H1 (cell line): ENCODE data around the gene TNIP1. TPM values are rescaled to one million over a fixed set of nuclear protein-coding genes. Genes with fewer than 3 reads are reported as not detected.

Experiments
- CTCF ChIA-PET: fragments of 300-600 bp; sonication (Branson Sonifier 250); formaldehyde crosslinking; loops from one replicate; lab custom pipeline; 2021; ENCODE audit not compliant: partially characterized antibody; lab: Charles Lee
- POLR2A ChIA-PET: fragments of 300-600 bp; sonication (Branson Sonifier 250); formaldehyde crosslinking; loops from one replicate; lab custom pipeline; 2021; ENCODE audit warnings: inconsistent platforms; ENCODE audit not compliant: partially characterized antibody; lab: Charles Lee
- DNase-seq, 2 experiments: peaks; one replicate each; pipeline versions ENCODE4 v3.0.0 to v3.0.0-alpha.2; 2010 to 2022; ENCODE audit warnings: low spot score in 2 of 2, low read depth in 1 of 2, mixed read lengths in 1 of 2
- FAIRE-seq: peaks from 2 replicates; lab custom pipeline; 2011; peaks lifted over from hg19 to GRCh38; lab: Jason Lieb, UNC
- H2AFZ ChIP-seq: 2 replicates; pipeline ENCODE4 v1.8.1; 2012; ENCODE audit warnings: low read length, inconsistent platforms
- H2AK5ac ChIP-seq: 2 replicates; pipeline ENCODE4 v1.6.1; 2013; ENCODE audit warnings: low read depth, low read length
- H2BK120ac ChIP-seq: replicated peaks from 2 replicates; pipeline ENCODE3; 2013; ENCODE audit warnings: low read depth, low read length, inconsistent platforms
- H2BK12ac ChIP-seq: 2 replicates; pipeline ENCODE4 v1.6.1; 2013; ENCODE audit warnings: low read depth, low read length
- H2BK15ac ChIP-seq: 2 replicates; pipeline ENCODE4 v1.6.1; 2013; ENCODE audit warnings: low read length
- H2BK20ac ChIP-seq: 2 replicates; pipeline ENCODE4 v1.6.1; 2013; ENCODE audit warnings: low read length
- H2BK5ac ChIP-seq: 2 replicates; pipeline ENCODE4 v1.6.1; 2013; ENCODE audit warnings: low read depth, low read length
- H3K14ac ChIP-seq: 2 replicates; pipeline ENCODE4 v1.6.1; 2013; ENCODE audit warnings: inconsistent platforms; ENCODE audit not compliant: insufficient read length
- H3K18ac ChIP-seq: 2 replicates; pipeline ENCODE4 v1.6.1; 2013; ENCODE audit warnings: low read length; ENCODE audit errors: extremely low read depth
- H3K23ac ChIP-seq: 2 replicates; pipeline ENCODE4 v1.6.1; 2013; ENCODE audit warnings: inconsistent platforms; ENCODE audit not compliant: insufficient read length
- H3K23me2 ChIP-seq: 2 replicates; pipeline ENCODE4 v1.6.1; 2013; ENCODE audit warnings: low read depth, low read length
- H3K27ac ChIP-seq: 2 replicates; pipeline ENCODE4 v1.6.1; 2011; ENCODE audit warnings: low read depth, low read length, inconsistent platforms
- H3K27me3 ChIP-seq, 4 experiments: replicated peaks in 1 of 4; 1 replicate in 1 of 4; 2 replicates in 3 of 4; pipeline versions ENCODE4 v1.6.1 to v1.8.1; 2011 to 2013; ENCODE audit warnings: low read length in 3 of 4, mild to moderate bottlenecking in 3 of 4, inconsistent platforms in 2 of 4, mixed read lengths in 2 of 4, moderate library complexity in 1 of 4; ENCODE audit not compliant: control insufficient read depth in 3 of 4, insufficient read depth in 3 of 4; ENCODE audit errors: extremely low read depth in 1 of 4
- H3K36me3 ChIP-seq, 4 experiments: 2 replicates each; pipeline versions ENCODE4 v1.6.1 to v1.8.1; 2011 to 2013; ENCODE audit warnings: mild to moderate bottlenecking in 4 of 4, low read length in 3 of 4, moderate library complexity in 2 of 4, control low read depth in 1 of 4, inconsistent platforms in 1 of 4; ENCODE audit not compliant: insufficient read depth in 4 of 4, control insufficient read depth in 2 of 4
- H3K4ac ChIP-seq: replicated peaks from 2 replicates; pipeline ENCODE3; 2013; ENCODE audit warnings: low read length, low read depth, mixed read lengths, inconsistent platforms; ENCODE audit not compliant: insufficient read length
- H3K4me1 ChIP-seq, 4 experiments: replicated peaks in 1 of 4; 1 replicate in 1 of 4; 2 replicates in 3 of 4; pipeline versions ENCODE4 v1.6.1 to v1.8.1; 2011 to 2013; ENCODE audit warnings: low read length in 3 of 4, inconsistent platforms in 2 of 4, mixed read lengths in 1 of 4; ENCODE audit not compliant: insufficient read depth in 4 of 4, control insufficient read depth in 3 of 4
- H3K4me2 ChIP-seq, 2 experiments: 2 replicates each; pipeline versions ENCODE4 v1.6.1 to v1.8.1; 2011 to 2013; ENCODE audit warnings: low read depth in 2 of 2, low read length in 2 of 2, control low read depth in 1 of 2, inconsistent platforms in 1 of 2, mild to moderate bottlenecking in 1 of 2; ENCODE audit not compliant: insufficient read depth in 1 of 2
- H3K4me3 ChIP-seq, 4 experiments: fragments of 200-600, 300-600 bp in 1 of 4; sonication (generic), shearing (Covaris generic), sonication (Bioruptor Twin) in 1 of 4; 2 replicates each; pipeline versions ENCODE4 v1.5.1 to v1.8.1; 2011 to 2016; ENCODE audit warnings: low read length in 4 of 4, low read depth in 3 of 4, control low read depth in 2 of 4, inconsistent platforms in 2 of 4, mild to moderate bottlenecking in 2 of 4, mixed read lengths in 1 of 4, moderate library complexity in 1 of 4; ENCODE audit not compliant: insufficient read depth in 2 of 4; ENCODE audit errors: extremely low read depth in 1 of 4
- H3K56ac ChIP-seq: replicated peaks from 2 replicates; pipeline ENCODE3; 2013; ENCODE audit warnings: low read depth, mild to moderate bottlenecking, mixed read lengths, low read length, inconsistent platforms; ENCODE audit not compliant: insufficient read length
- H3K79me1 ChIP-seq: 2 replicates; pipeline ENCODE4 v1.6.1; 2013; ENCODE audit warnings: low read depth, low read length, control low read depth
- H3K79me2 ChIP-seq, 2 experiments: 2 replicates each; pipeline versions ENCODE4 v1.6.1 to v1.8.1; 2012 to 2013; ENCODE audit warnings: low read length in 2 of 2, mild to moderate bottlenecking in 2 of 2, inconsistent platforms in 1 of 2; ENCODE audit not compliant: insufficient read depth in 2 of 2, control insufficient read depth in 1 of 2
- H3K9ac ChIP-seq, 4 experiments: replicated peaks in 1 of 4; 1 replicate in 1 of 4; 2 replicates in 3 of 4; pipeline versions ENCODE4 v1.6.1 to v1.8.1; 2011 to 2013; ENCODE audit warnings: low read depth in 3 of 4, low read length in 3 of 4, control low read depth in 2 of 4, mild to moderate bottlenecking in 2 of 4, moderate library complexity in 2 of 4, inconsistent platforms in 1 of 4; ENCODE audit errors: extremely low read depth in 1 of 4
- H3K9me3 ChIP-seq, 2 experiments: 2 replicates each; pipeline versions ENCODE4 v1.6.1 to v1.8.1; 2012 to 2013; ENCODE audit warnings: mild to moderate bottlenecking in 2 of 2, moderate library complexity in 2 of 2, control low read depth in 1 of 2, inconsistent platforms in 1 of 2, low read depth in 1 of 2, low read length in 1 of 2, mixed read lengths in 1 of 2; ENCODE audit not compliant: insufficient read depth in 2 of 2
- H4K20me1 ChIP-seq, 2 experiments: replicated peaks in 1 of 2; 2 replicates each; pipeline versions ENCODE3 to v1.8.1; 2011 to 2013; ENCODE audit warnings: inconsistent platforms in 2 of 2, low read length in 2 of 2, mild to moderate bottlenecking in 1 of 2; ENCODE audit not compliant: insufficient read depth in 2 of 2, control insufficient read depth in 1 of 2
- H4K5ac ChIP-seq: 2 replicates; pipeline ENCODE4 v1.6.1; 2013; ENCODE audit warnings: low read length, low read depth, mixed read lengths, inconsistent platforms; ENCODE audit not compliant: insufficient read length
- H4K8ac ChIP-seq: 2 replicates; pipeline ENCODE4 v1.8.0; 2013; ENCODE audit warnings: mild to moderate bottlenecking, moderate library complexity, low read length, inconsistent platforms; ENCODE audit not compliant: insufficient read depth; ENCODE audit errors: extremely low read depth
- H4K91ac ChIP-seq: replicated peaks from 2 replicates; pipeline ENCODE3; 2013; ENCODE audit warnings: low read length, mixed read lengths, inconsistent platforms; ENCODE audit not compliant: insufficient read length
- ASH2L ChIP-seq: fragments of 200-600, 300-600 bp; sonication (generic); IDR thresholded peaks from one replicate; pipeline ENCODE4 v1.7.1; 2017; ENCODE audit warnings: low read length
- ATF3 ChIP-seq: IDR thresholded peaks from 2 replicates; pipeline ENCODE4 v1.6.1; 2011; ENCODE audit warnings: low read depth, mild to moderate bottlenecking, low read length; ENCODE audit not compliant: insufficient read depth
- BACH1 ChIP-seq: IDR thresholded peaks from 2 replicates; pipeline ENCODE4 v1.6.1; 2012; ENCODE audit warnings: low read length, improper control_type of control experiment
- CBX8 ChIP-seq: fragments of 300-800, 300-1000 bp; sonication (generic); IDR thresholded peaks from 2 replicates; pipeline ENCODE4 v1.7.1; 2016; ENCODE audit warnings: low read depth, low read length, borderline replicate concordance
- CHD1 ChIP-seq: IDR thresholded peaks from 2 replicates; pipeline ENCODE4 v1.6.1; 2012; ENCODE audit warnings: low read depth, low read length, improper control_type of control experiment
- CREB1 ChIP-seq: IDR thresholded peaks from 2 replicates; pipeline ENCODE4 v1.6.1; 2012; ENCODE audit warnings: inconsistent platforms
- CTBP2 ChIP-seq: IDR thresholded peaks from 2 replicates; pipeline ENCODE4 v1.7.0; 2011; ENCODE audit warnings: borderline replicate concordance, mild to moderate bottlenecking, moderate library complexity, mixed read lengths, low read length; ENCODE audit not compliant: insufficient read depth, insufficient read length
- FOSL1 ChIP-seq: IDR thresholded peaks from 2 replicates; pipeline ENCODE4 v1.6.1; 2011; ENCODE audit warnings: mild to moderate bottlenecking, low read depth, low read length, moderate library complexity; ENCODE audit not compliant: insufficient read depth
- RXRA ChIP-seq: IDR thresholded peaks from 2 replicates; pipeline ENCODE4 v1.6.1; 2011; ENCODE audit warnings: low read depth, mild to moderate bottlenecking, low read length, moderate library complexity; ENCODE audit not compliant: insufficient read depth
- SAP30 ChIP-seq: fragments of 300-600 bp; sonication (generic); IDR thresholded peaks from 2 replicates; pipeline ENCODE4 v1.7.1; 2012; ENCODE audit warnings: low read length, moderate library complexity, mild to moderate bottlenecking, inconsistent platforms; ENCODE audit not compliant: insufficient read depth, insufficient replicate concordance
- SRF ChIP-seq: IDR thresholded peaks from 2 replicates; pipeline ENCODE4 v1.6.1; 2011; ENCODE audit warnings: mild to moderate bottlenecking, low read depth, low read length, moderate library complexity
- TAF7 ChIP-seq: optimal IDR thresholded peaks from 2 replicates; pipeline ENCODE3; 2011; ENCODE audit warnings: low read depth, mild to moderate bottlenecking, inconsistent platforms, low read length, moderate library complexity, borderline replicate concordance
- TBP ChIP-seq: IDR thresholded peaks from 2 replicates; pipeline ENCODE4 v1.6.1; 2011; ENCODE audit warnings: low read depth, low read length, improper control_type of control experiment
- ZNF274 ChIP-seq: IDR thresholded peaks from 2 replicates; pipeline ENCODE4 v1.7.0; 2012; ENCODE audit warnings: low read length, borderline replicate concordance; ENCODE audit errors: extremely low read depth
- WGBS, 2 experiments: shearing (Covaris generic) in 1 of 2; methylation state at CpG; one replicate each; pipeline versions ENCODE4 v1.1.6 to v1.1.7; 2013 to 2015; ENCODE audit warnings: low lambda C conversion rate in 2 of 2, mixed read lengths in 2 of 2, inconsistent platforms in 1 of 2, low coverage in 1 of 2, missing lambda C conversion rate in 1 of 2; ENCODE audit not compliant: insufficient replicate concordance in 2 of 2, insufficient coverage in 1 of 2, insufficient read length in 1 of 2; ENCODE audit errors: extremely low coverage in 1 of 2, missing lambda C conversion rate in 1 of 2; 5-methylcytosine and 5-hydroxymethylcytosine counted together
- polyA plus RNA-seq, 7 experiments: library from polyadenylated mRNA; depleted of rRNA in 3 of 7; stranded (reverse) in 5 of 7; unstranded in 2 of 7; fragments of >200 nt in 5 of 7; fragments of 200-250 nt in 2 of 7; gene quantifications; 1 replicate in 5 of 7; 2 replicates in 1 of 7; 4 replicates in 1 of 7; pipeline versions ENCODE4 v1.2.1 to v1.2.3, GENCODE V29; 2011 to 2013; ENCODE audit warnings: missing spikeins in 2 of 7, mixed read lengths in 2 of 7
- total RNA-seq: library from RNA; stranded (reverse); fragmentation: NEBNext Ultra II Directional; extraction: Animal tissue kit (Norgen Biotek cat#: 25700); gene quantifications from 2 replicates; pipeline ENCODE4 v1.2.1, GENCODE V29; 2021

Gene TNIP1
- total and polyA plus RNA-seq, 2 of the 8 experiments (the other 6 are each of a cell fraction or from before 2014, with no cell fraction given): 14.2 to 31.9 TPM

DNA sequence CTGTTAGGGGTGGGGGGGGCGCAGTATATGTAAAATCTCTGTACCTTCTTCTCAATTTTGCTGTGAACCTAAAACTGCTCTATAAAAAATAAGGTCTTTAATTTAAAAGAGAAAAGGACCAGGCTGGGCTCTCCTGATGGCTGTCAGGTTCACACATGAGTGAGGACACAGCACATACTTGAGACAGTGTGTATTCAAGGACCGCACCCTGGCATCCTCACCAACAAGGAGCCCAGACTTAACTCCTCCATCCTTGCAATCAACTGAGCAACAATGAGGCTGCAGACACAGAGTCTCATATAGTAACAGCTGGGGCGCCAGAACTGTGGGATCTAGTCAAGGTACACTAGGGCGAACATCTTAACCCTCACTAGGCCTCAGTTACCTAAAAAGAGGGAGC, 9.8 kb downstream of the TNIP1 start:
- ChIA-PET CTCF (interaction anchor here (0.8 to 28.6 kb wide), 9 partner anchors 8 to 227 kb away, joined by 3 to 442 read pairs (median 4); partner anchors contain the start of gene TNIP1), POLR2A (no interaction called here)
- FAIRE-seq: no peak
- Histone ChIP-seq H3K14ac (no peak overlapping the region), H4K8ac (no peak overlapping the region), H3K18ac (no peak overlapping the region), H2BK120ac (no peak overlapping the region), H3K79me2 (peaks cover 0 to 17% of the 10 kb centered on the region in 2 experiments; a peak in 2 of 4 replicates), H3K23me2 (no peaks in the 10 kb centered on the region), H3K23ac (no peak overlapping the region), H2BK12ac (no peak overlapping the region), H2BK20ac (no peak overlapping the region), H3K36me3 (no peaks in the 10 kb centered on the region), H3K4me1 (peaks cover 0 to 10% (median 5%) of the 10 kb centered on the region in 4 experiments; a peak in 4 of 7 replicates), H2AK5ac (no peak overlapping the region), H2BK5ac (no peak overlapping the region), H2BK15ac (no peak overlapping the region), H3K79me1 (peaks cover 6% of the 10 kb centered on the region; the same call in 1 of the 2 replicates), H3K4ac (no peak overlapping the region), H3K9ac (no peak overlapping the region), H3K56ac (no peak overlapping the region), H4K20me1 (peaks cover 0 to 4% of the 10 kb centered on the region in 2 experiments), H4K5ac (no peak overlapping the region), H3K4me3 (no peak overlapping the region), H4K91ac (no peak overlapping the region), H3K9me3 (no peaks in the 10 kb centered on the region), H2AFZ (no peak overlapping the region), H3K4me2 (no peak overlapping the region), H3K27ac (no peak overlapping the region), H3K27me3 (no peaks in the 10 kb centered on the region)
- 98% methylated on average over 4 of the region's 4 CpGs; no CpG with 5 or more reads in 1 of the 2 experiments for WGBS, 2 experiments
- no peak for DNase-seq
- TF ChIP-seq BACH1: no peak
- no peak for TF ChIP-seq RXRA
- TF ChIP-seq CHD1: no peak
- TF ChIP-seq CREB1: no peak
- no peak for TF ChIP-seq CBX8
- no peak for TF ChIP-seq FOSL1
- TF ChIP-seq ATF3: no peak
- TF ChIP-seq ZNF274: no peak
- no peak for TF ChIP-seq TAF7
- no peak for TF ChIP-seq TBP
- no peak for TF ChIP-seq CTBP2
- no peak for TF ChIP-seq SAP30
- no peak for TF ChIP-seq SRF
- TF ChIP-seq ASH2L: no peak
